IMR-90 (cell line): Measurements from ENCODE around the gene ACRBP. TPM values are rescaled to one million over a fixed set of nuclear protein-coding genes. Genes with fewer than 3 reads are reported as not detected.
"Not testable (repeated sequence)": the region's sequence is repeated elsewhere in the genome, so short reads cannot be mapped to it uniquely, and the experiment has no call there.

Experiments
- ATAC-seq: fragments of 200-7000 bp; cut with Tn5 transposase; 2 replicates; pipeline ENCODE4 v1.9.1; 2020; ENCODE audit warnings: low read depth, mild to moderate bottlenecking, moderate library complexity
- BruUV-seq: library from RNA; stranded (reverse); fragments of 400-500 nt; replicated peaks from 2 replicates; lab custom pipeline; 2021; lab: Mats Ljungman, UMichigan
- CTCF ChIA-PET: fragments of 300-600 bp; formaldehyde crosslinking; extraction: SDS; loops from one replicate; lab custom pipeline; 2021; ENCODE audit warnings: antibody characterized with exemption; lab: Yijun Ruan, JAX
- POLR2A ChIA-PET: fragments of 300-600 bp; sonication (Branson Sonifier 250); formaldehyde crosslinking; loops from one replicate; lab custom pipeline; 2022; ENCODE audit warnings: antibody characterized with exemption; ENCODE audit not compliant: unreplicated experiment; lab: Charles Lee
- DNase-seq: peaks from one replicate; pipeline ENCODE4 v3.0.0; 2013
- H2AFZ ChIP-seq: replicated peaks from 2 replicates; pipeline ENCODE3; 2013; ENCODE audit warnings: low read length, mild to moderate bottlenecking; ENCODE audit not compliant: poor library complexity
- H2AK5ac ChIP-seq: 2 replicates; pipeline ENCODE4 v1.6.1; 2013; ENCODE audit warnings: low read depth, low read length, inconsistent platforms
- H2AK9ac ChIP-seq: replicated peaks from 2 replicates; pipeline ENCODE3; 2013; ENCODE audit warnings: mild to moderate bottlenecking, low read depth, low read length, moderate library complexity; ENCODE audit not compliant: poor library complexity
- H2BK120ac ChIP-seq: 2 replicates; pipeline ENCODE4 v1.6.1; 2013; ENCODE audit warnings: low read depth, low read length, inconsistent platforms
- H2BK15ac ChIP-seq: 3 replicates; pipeline ENCODE4 v1.6.1; 2013; ENCODE audit warnings: low read depth, low read length, inconsistent platforms
- H2BK20ac ChIP-seq: 2 replicates; pipeline ENCODE4 v1.6.1; 2013; ENCODE audit warnings: low read depth, mild to moderate bottlenecking, inconsistent platforms, low read length, moderate library complexity
- H2BK5ac ChIP-seq: 2 replicates; pipeline ENCODE4 v1.6.1; 2013; ENCODE audit warnings: mild to moderate bottlenecking, low read depth, low read length, inconsistent platforms; ENCODE audit not compliant: poor library complexity, severe bottlenecking
- H3K14ac ChIP-seq: replicated peaks from 2 replicates; pipeline ENCODE4 v1.6.1; 2013; ENCODE audit warnings: low read depth, low read length, inconsistent platforms
- H3K18ac ChIP-seq: 2 replicates; pipeline ENCODE4 v1.6.1; 2013; ENCODE audit warnings: low read depth, low read length, control low read depth
- H3K23ac ChIP-seq: 2 replicates; pipeline ENCODE4 v1.6.1; 2013; ENCODE audit warnings: low read depth, low read length, inconsistent platforms
- H3K27ac ChIP-seq: 2 replicates; pipeline ENCODE4 v1.5.1; 2013; ENCODE audit warnings: mild to moderate bottlenecking, control low read depth, low read length; ENCODE audit not compliant: insufficient read depth
- H3K27me3 ChIP-seq: 2 replicates; pipeline ENCODE4 v1.6.1; 2013; ENCODE audit warnings: low read length; ENCODE audit not compliant: control insufficient read depth, insufficient read depth
- H3K36me3 ChIP-seq: 2 replicates; pipeline ENCODE4 v1.6.1; 2013; ENCODE audit warnings: low read length, mixed read lengths; ENCODE audit not compliant: control insufficient read depth, insufficient read depth
- H3K4ac ChIP-seq: 2 replicates; pipeline ENCODE4 v1.6.1; 2013; ENCODE audit warnings: low read depth, low read length, inconsistent platforms
- H3K4me1 ChIP-seq: 2 replicates; pipeline ENCODE4 v1.6.1; 2013; ENCODE audit warnings: low read length, mixed read lengths; ENCODE audit not compliant: control insufficient read depth, insufficient read depth
- H3K4me2 ChIP-seq: 2 replicates; pipeline ENCODE4 v1.6.1; 2013; ENCODE audit warnings: low read depth, mild to moderate bottlenecking, control low read depth, low read length, moderate library complexity
- H3K4me3 ChIP-seq: 2 replicates; pipeline ENCODE4 v1.5.1; 2013; ENCODE audit warnings: low read depth, mild to moderate bottlenecking, control low read depth, low read length, moderate library complexity; ENCODE audit not compliant: insufficient read depth
- H3K56ac ChIP-seq: 2 replicates; pipeline ENCODE4 v1.6.1; 2013; ENCODE audit warnings: low read length, inconsistent platforms; ENCODE audit not compliant: insufficient read depth; ENCODE audit errors: extremely low read depth
- H3K79me1 ChIP-seq, 2 experiments: 2 replicates each; pipeline ENCODE4 v1.6.1; 2013; ENCODE audit warnings: low read length in 2 of 2, inconsistent platforms in 1 of 2, low read depth in 1 of 2
- H3K9ac ChIP-seq: 2 replicates; pipeline ENCODE4 v1.6.1; 2013; ENCODE audit warnings: low read depth, low read length, control low read depth
- H3K9me1 ChIP-seq: 2 replicates; pipeline ENCODE4 v1.6.1; 2013; ENCODE audit warnings: low read length, inconsistent platforms; ENCODE audit not compliant: insufficient read depth
- H3K9me3 ChIP-seq: 2 replicates; pipeline ENCODE4 v1.6.1; 2013; ENCODE audit warnings: low read length; ENCODE audit not compliant: control insufficient read depth, insufficient read depth
- H4K20me1 ChIP-seq: 2 replicates; pipeline ENCODE4 v1.6.1; 2013; ENCODE audit warnings: low read length, inconsistent platforms; ENCODE audit not compliant: insufficient read depth
- H4K5ac ChIP-seq: 2 replicates; pipeline ENCODE4 v1.6.1; 2013; ENCODE audit warnings: mild to moderate bottlenecking, low read depth, low read length, control low read depth
- H4K8ac ChIP-seq, 2 experiments: 2 replicates each; pipeline ENCODE4 v1.6.1; 2013; ENCODE audit warnings: low read depth in 2 of 2, low read length in 2 of 2, control low read depth in 1 of 2, inconsistent platforms in 1 of 2
- H4K91ac ChIP-seq: 2 replicates; pipeline ENCODE4 v1.6.1; 2013; ENCODE audit warnings: low read depth, low read length, inconsistent platforms; ENCODE audit not compliant: insufficient read depth
- MAZ ChIP-seq: IDR thresholded peaks from 2 replicates; pipeline ENCODE4 v1.6.1; 2012; ENCODE audit warnings: low read depth, mild to moderate bottlenecking, low read length, improper control_type of control experiment, moderate library complexity, borderline replicate concordance
- SMC3 ChIP-seq: fragments of 150-350 bp; IDR thresholded peaks from 2 replicates; pipeline ENCODE4 v1.6.1; 2016; ENCODE audit warnings: low read depth, mild to moderate bottlenecking, antibody characterized with exemption, low read length, moderate library complexity
- WGBS, 2 experiments: methylation state at CpG; one replicate each; pipeline versions ENCODE4 v1.1.5 to v1.1.7; 2013; ENCODE audit warnings: missing lambda C conversion rate in 2 of 2; ENCODE audit not compliant: insufficient read length in 1 of 2; ENCODE audit errors: extremely low coverage in 2 of 2; 5-methylcytosine and 5-hydroxymethylcytosine counted together
- dilution Hi-C: fragments of 300-500 bp; cut with HindIII; formaldehyde crosslinking; loops from one replicate; pipeline ENCODE4 v1.14.3; 2018; ENCODE audit warnings: low sequenced_read_pairs; ENCODE audit not compliant: unreplicated experiment
- in situ Hi-C: fragments of 300-500 bp; cut with MboI; formaldehyde crosslinking; loops from 3 replicates; pipeline ENCODE4 v1.14.3; 2019; ENCODE audit warnings: low sequenced_read_pairs, inconsistent platforms, mixed read lengths
- intact Hi-C: fragments of 100-400 bp; cut with micrococcal nuclease; formaldehyde crosslinking; loops from 2 replicates; pipeline ENCODE4 v1.10.0; 2022
- polyA plus RNA-seq, 3 experiments: library from polyadenylated mRNA; depleted of rRNA; stranded (reverse); fragments of >200 nt; gene quantifications; 2 replicates each; pipeline ENCODE4 v1.2.3, GENCODE V29; 2012; ENCODE audit warnings: low replicate concordance in 1 of 3
- total RNA-seq: library from RNA; depleted of rRNA; stranded (reverse); fragments of >200 nt; gene quantifications from 2 replicates; pipeline ENCODE4 v1.2.3, GENCODE V29; 2012

The ACRBP gene
- total and polyA plus RNA-seq, 2 of the 4 experiments (the other 2 are of a cell fraction): 0.38 TPM; not detected in 1

GRCh38 chr12:6602526-6602925, 44.7 kb downstream of the ACRBP start:
- CTCF ChIA-PET: interaction anchor here (0.6 kb wide), 1 partner anchor 68 kb away, joined by 5 read pairs; the partner anchor contains the start of gene GAPDH
- POLR2A ChIA-PET: no interaction called here
- Histone ChIP-seq H3K23ac (peak overlapping the region; percentile 68; the same call in 1 of the 2 replicates), H3K27ac (no peak overlapping the region), H3K56ac (no peak overlapping the region), H4K91ac (no peak overlapping the region), H3K18ac (no peak overlapping the region), H3K9me3 (no peaks in the 10 kb centered on the region), H2AK9ac (no peak overlapping the region), H2BK20ac (no peak overlapping the region), H3K14ac (0 out of 2 replicates have a peak overlapping the region, but pooled peaks have one; percentile 23), H3K4me1 (peaks cover 11% of the 10 kb centered on the region), H2AK5ac (no peak overlapping the region), H3K79me1 (peaks cover 49 to 81% of the 10 kb centered on the region in 2 experiments), H3K36me3 (peaks cover 52% of the 10 kb centered on the region), H2BK5ac (no peak overlapping the region), H3K9me1 (peaks cover 20% of the 10 kb centered on the region), H3K4me2 (no peak overlapping the region), H3K27me3 (no peaks in the 10 kb centered on the region), H2AFZ (no peak overlapping the region), H2BK15ac (no peak overlapping the region), H3K9ac (no peak overlapping the region), H4K5ac (no peak overlapping the region), H3K4ac (no peak overlapping the region), H4K20me1 (peaks cover 50% of the 10 kb centered on the region), H4K8ac (0 out of 4 replicates have a peak overlapping the region, but pooled peaks of 1 of the 2 experiments have one; percentile 43), H3K4me3 (no peak overlapping the region), H2BK120ac (no peak overlapping the region)
- DNase-seq (no peak), ATAC-seq (no peak)
- dilution Hi-C loops (no loop called here), in situ Hi-C loops (no loop called here), intact Hi-C loops (no loop called here)
- TF ChIP-seq MAZ: no peak
- no peak for TF ChIP-seq SMC3
- BruUV-seq: no TSS peak
- WGBS, 2 experiments: 40% methylated on average over 1 of the region's 3 CpGs; no CpG with 5 or more reads in 1 of the 2 experiments

- in situ Hi-C loops, H2BK20ac ChIP-seq, ATAC-seq, CTCF ChIA-PET, H4K5ac ChIP-seq, H3K27ac ChIP-seq, intact Hi-C loops, DNase-seq, H3K9ac ChIP-seq, H3K9me1 ChIP-seq, H3K27me3 ChIP-seq, BruUV-seq, H2BK15ac ChIP-seq, H2BK5ac ChIP-seq, H2AFZ ChIP-seq, H3K4ac ChIP-seq, H3K4me3 ChIP-seq, H3K56ac ChIP-seq, H3K4me2 ChIP-seq, dilution Hi-C loops, H2BK120ac ChIP-seq, H2AK9ac ChIP-seq, H2AK5ac ChIP-seq, H3K14ac ChIP-seq, H4K8ac ChIP-seq, H4K91ac ChIP-seq, H3K9me3 ChIP-seq, H3K18ac ChIP-seq, H4K20me1 ChIP-seq, H3K23ac ChIP-seq, H3K4me1 ChIP-seq: not testable (repeated sequence)
- H3K36me3 ChIP-seq: peaks cover 71% of the 10 kb centered on the region
- WGBS, 2 experiments: 100% methylated on average over 4 of the region's 10 CpGs; no CpG with 5 or more reads in 1 of the 2 experiments
- POLR2A ChIA-PET: interaction anchor here (0.6 to 1.4 kb wide), 2 partner anchors 10 to 104 kb away, joined by 5 to 11 read pairs; no protein-coding TSS in a partner anchor
- H3K79me1 ChIP-seq: peaks cover 31 to 38% of the 10 kb centered on the region in 2 experiments
Measured at GRCh38 chr12:6595673-6596072, 51.6 kb downstream of the ACRBP start.
